HepG2 (cell line): ENCODE data around the gene ATXN1L. TPM values are rescaled to one million over a fixed set of nuclear protein-coding genes. Genes with fewer than 3 reads are reported as not detected.
A peak's percentile ranks its signal among the peaks of the same experiment; 100 is the strongest.

Source experiments
- AGO2 ChIP-seq: fragments of 200-400 bp; formaldehyde crosslinking; optimal IDR thresholded peaks from 2 replicates; pipeline ENCODE3; 2017; ENCODE audit warnings: mild to moderate bottlenecking, low read depth, low read length, moderate library complexity
- AHR ChIP-seq: IDR thresholded peaks from 2 replicates; pipeline ENCODE4 v1.6.1; 2018; ENCODE audit warnings: missing genetic modification reagents, missing compliant biosample characterization
- HINFP ChIP-seq: sonication (generic); formaldehyde crosslinking; IDR thresholded peaks from 2 replicates; pipeline ENCODE4 v1.4.0; 2020; ENCODE audit warnings: low read depth, mild to moderate bottlenecking, missing genetic modification reagents
- ISX ChIP-seq: sonication (generic); formaldehyde crosslinking; conservative IDR thresholded peaks from 2 replicates; pipeline ENCODE4 v1.5.0; 2020; ENCODE audit warnings: missing genetic modification reagents
- LRRFIP1 ChIP-seq: sonication (generic); formaldehyde crosslinking; conservative IDR thresholded peaks from 2 replicates; pipeline ENCODE4 v1.4.0; 2020; ENCODE audit warnings: missing genetic modification reagents
- MEIS1 ChIP-seq: sonication (generic); formaldehyde crosslinking; IDR thresholded peaks from 2 replicates; pipeline ENCODE4 v1.9.0; 2021; ENCODE audit warnings: mild to moderate bottlenecking, missing genetic modification reagents, moderate library complexity, borderline replicate concordance
- NAIF1 ChIP-seq: sonication (generic); formaldehyde crosslinking; IDR thresholded peaks from 2 replicates; pipeline ENCODE4 v1.5.0; 2020; ENCODE audit warnings: mild to moderate bottlenecking, missing genetic modification reagents, borderline replicate concordance
- NR2C2 ChIP-seq: sonication (generic); formaldehyde crosslinking; IDR thresholded peaks from 2 replicates; pipeline ENCODE4 v1.4.0; 2020; ENCODE audit warnings: missing genetic modification reagents, mild to moderate bottlenecking, moderate library complexity, borderline replicate concordance
- RBM39 ChIP-seq: fragments of 200-400 bp; formaldehyde crosslinking; IDR thresholded peaks from one replicate; pipeline ENCODE4 v1.6.1; 2018; ENCODE audit warnings: antibody characterized with exemption, mild to moderate bottlenecking, low read depth, low read length; ENCODE audit not compliant: poor library complexity, severe bottlenecking
- SAP130 ChIP-seq: IDR thresholded peaks from 2 replicates; pipeline ENCODE4 v1.6.1; 2016; ENCODE audit warnings: low read depth
- STAG1 ChIP-seq: sonication (generic); formaldehyde crosslinking; IDR thresholded peaks from 2 replicates; pipeline ENCODE4 v1.4.0; 2020; ENCODE audit warnings: missing genetic modification reagents
- TRAFD1 ChIP-seq: sonication (generic); formaldehyde crosslinking; IDR thresholded peaks from 2 replicates; pipeline ENCODE4 v1.5.1; 2020; ENCODE audit warnings: missing genetic modification reagents, mild to moderate bottlenecking, borderline replicate concordance
- ZMAT3 ChIP-seq: sonication (generic); formaldehyde crosslinking; conservative IDR thresholded peaks from 2 replicates; pipeline ENCODE4 v1.7.0; 2021; ENCODE audit warnings: missing genetic modification reagents
- ZNF331 ChIP-seq: sonication (generic); formaldehyde crosslinking; IDR thresholded peaks from 2 replicates; pipeline ENCODE4 v1.4.0; 2020; ENCODE audit warnings: missing genetic modification reagents
- ZNF503 ChIP-seq: sonication (generic); formaldehyde crosslinking; IDR thresholded peaks from 2 replicates; pipeline ENCODE4 v1.4.0; 2020; ENCODE audit warnings: missing genetic modification reagents
- ZNF563 ChIP-seq: sonication (generic); formaldehyde crosslinking; IDR thresholded peaks from 2 replicates; pipeline ENCODE4 v1.8.0; 2022; ENCODE audit warnings: mild to moderate bottlenecking, moderate library complexity, missing genetic modification reagents
- ZNF691 ChIP-seq: sonication (generic); formaldehyde crosslinking; IDR thresholded peaks from 2 replicates; pipeline ENCODE4 v1.4.0; 2020; ENCODE audit warnings: missing genetic modification reagents, low read depth, mild to moderate bottlenecking, borderline replicate concordance
- ZSCAN20 ChIP-seq: sonication (generic); formaldehyde crosslinking; IDR thresholded peaks from 2 replicates; pipeline ENCODE4 v1.4.0; 2020; ENCODE audit warnings: missing genetic modification reagents, mild to moderate bottlenecking, borderline replicate concordance
- polyA plus RNA-seq, 8 experiments: library from polyadenylated mRNA; depleted of rRNA in 3 of 8; stranded (reverse) in 7 of 8; unstranded in 1 of 8; fragments of >200 nt; fragmentation: Illumina TruSeq in 4 of 8; extraction: Trizol in 4 of 8; gene quantifications; 2 replicates each; pipeline versions ENCODE4 v1.2.1 to v1.2.3, GENCODE V29; 2011 to 2016; ENCODE audit warnings: low read depth in 4 of 8, missing spikeins in 1 of 8, mixed read lengths in 1 of 8; ENCODE audit not compliant: insufficient read depth in 1 of 8
- total RNA-seq, 5 experiments: library from RNA; depleted of rRNA; stranded (reverse); fragments of >200 nt; fragmentation: Illumina TruSeq; extraction: Trizol; gene quantifications; 2 replicates each; pipeline ENCODE4 v1.2.3, GENCODE V29; 2016; ENCODE audit warnings: low read depth in 1 of 5

The ATXN1L gene
- total and polyA plus RNA-seq, 2 of the 13 experiments (the other 11 are each of a cell fraction or from before 2014, with no cell fraction given) = 20.0 to 22.4 TPM

GRCh38 chr16:71883849-71884638, 38.3 kb downstream of the ATXN1L start, which contains the start of gene ZNF821 (continued):
- TF ChIP-seq LRRFIP1 (CRISPR knock-in tag) (no peak), AHR (CRISPR knock-in tag) (peak; percentile 76), ZNF563 (CRISPR knock-in tag) (0 out of 2 replicates have a peak, but pooled peaks have one; percentile 23), ZSCAN20 (CRISPR knock-in tag) (peak; percentile 74; the same call in 1 of the 2 replicates), STAG1 (peak; percentile 42), HINFP (CRISPR knock-in tag) (peak; percentile 42; the same call in 1 of the 2 replicates), ZNF691 (CRISPR knock-in tag) (peak; percentile 82; the same call in 1 of the 2 replicates), RBM39 (peak; percentile 94), ISX (CRISPR knock-in tag) (no peak), TRAFD1 (no peak), ZNF503 (CRISPR knock-in tag) (0 out of 2 replicates have a peak, but pooled peaks have one; percentile 2), MEIS1 (CRISPR knock-in tag) (peak; percentile 78), NR2C2 (CRISPR knock-in tag) (0 out of 2 replicates have a peak, but pooled peaks have one; percentile 34), AGO2 (peak; percentile 56), NAIF1 (no peak), ZNF331 (CRISPR knock-in tag) (no peak; the same call in 1 of the 2 replicates), ZMAT3 (CRISPR knock-in tag) (peak; percentile 84), SAP130 (CRISPR knock-in tag) (peak; percentile 79)
